Fibroblast of skin of abdomen (primary cell): ENCODE results near the gene KLHL10.

ENCODE experiments used
- DNase-seq: peaks from one replicate; pipeline ENCODE4 v3.0.0-alpha.2; 2013

The KLHL10 gene

GRCh38 chr17:41896726-41897125, 59.1 kb downstream of the KLHL10 start:
- no peak for DNase-seq
